Activated CD8-positive, alpha-beta memory T cell treated with anti-CD3 and anti-CD28 coated beads, Interleukin-2, amount 50 U/mL, for 1 hour (primary cell): ENCODE results near the gene LINGO4.

Source experiments
- DNase-seq: peaks from one replicate; pipeline ENCODE4 v3.0.0-alpha.2; 2020; ENCODE audit errors: extremely low read depth

Gene LINGO4

DNA sequence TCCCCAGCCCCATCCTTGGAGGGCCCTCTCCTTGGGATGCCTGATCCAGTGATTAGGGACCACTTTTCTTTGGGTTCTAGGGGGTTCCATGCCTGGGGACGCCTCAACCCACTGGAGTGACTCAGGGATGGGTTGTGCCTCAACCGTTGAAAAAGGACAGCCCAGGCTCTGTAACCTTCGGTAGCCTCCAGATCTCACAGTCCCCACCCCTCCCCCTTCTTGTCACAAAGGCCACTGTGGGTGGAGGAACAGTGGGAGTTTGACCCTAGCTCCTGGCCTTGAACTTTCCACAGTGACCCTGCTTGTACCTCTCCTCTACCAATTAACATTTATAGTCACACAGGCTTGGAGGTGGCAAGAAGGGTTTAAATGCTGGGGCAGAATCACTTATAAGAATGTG lies 29.0 kb upstream of the LINGO4 start:
- DNase-seq = no peak

- no peak for DNase-seq
Observed at GRCh38 chr1:151833172-151833900, 28.1 kb upstream of the LINGO4 start.

GRCh38 chr1:151832318-151832980 lies 27.2 kb upstream of the LINGO4 start:
- no peak for DNase-seq

- no peak for DNase-seq
Observed at GRCh38 chr1:151831605-151832004, 26.4 kb upstream of the LINGO4 start, which contains the start of gene RORC. RORC (minus strand) TSS chr1:151831802; CDS start chr1:151831764, 38 bp downstream.

DNA sequence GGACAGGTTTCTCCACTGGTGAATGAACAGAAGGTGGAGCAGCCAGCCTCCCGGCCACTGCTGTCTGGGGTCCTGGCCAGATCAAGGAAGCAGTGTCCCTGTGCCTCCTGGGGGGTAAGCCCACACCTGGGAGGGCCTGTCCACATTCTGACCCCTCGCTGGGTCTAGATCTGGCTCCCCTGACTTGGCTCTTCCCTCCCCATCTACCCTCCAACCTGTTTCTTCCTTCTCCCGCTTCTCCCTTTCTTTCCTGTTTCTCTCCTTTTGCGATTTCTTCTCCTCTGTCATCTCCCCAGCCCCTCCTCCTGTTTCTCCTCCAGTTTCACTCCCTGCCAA lies 26.0 kb upstream of the LINGO4 start:
- no peak for DNase-seq

GRCh38 chr1:151830055-151830454 lies 24.8 kb upstream of the LINGO4 start:
- DNase-seq = no peak

- no peak for DNase-seq
Observed at GRCh38 chr1:151829352-151830046, 24.3 kb upstream of the LINGO4 start.

DNA sequence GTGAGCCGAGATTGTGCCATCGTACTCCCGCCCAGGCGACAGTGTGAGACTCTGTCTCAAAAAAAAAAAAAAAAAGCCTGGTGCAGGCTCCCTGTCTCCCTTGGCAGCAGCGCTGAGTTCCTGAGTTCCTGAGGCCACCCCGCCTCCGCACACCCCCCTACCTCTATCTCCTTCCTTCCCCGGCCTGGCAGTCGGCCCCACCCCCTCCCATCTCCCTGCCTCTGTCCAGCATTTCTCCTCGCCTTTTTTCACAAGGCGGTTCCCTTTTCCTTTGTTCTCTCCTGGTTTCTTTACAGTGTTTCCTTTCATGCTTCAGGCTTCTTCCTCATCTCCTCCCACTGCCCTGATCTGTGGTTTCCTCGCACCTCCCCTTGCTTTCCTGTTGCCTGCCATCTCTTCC lies 23.7 kb upstream of the LINGO4 start:
- DNase-seq = no peak

DNA sequence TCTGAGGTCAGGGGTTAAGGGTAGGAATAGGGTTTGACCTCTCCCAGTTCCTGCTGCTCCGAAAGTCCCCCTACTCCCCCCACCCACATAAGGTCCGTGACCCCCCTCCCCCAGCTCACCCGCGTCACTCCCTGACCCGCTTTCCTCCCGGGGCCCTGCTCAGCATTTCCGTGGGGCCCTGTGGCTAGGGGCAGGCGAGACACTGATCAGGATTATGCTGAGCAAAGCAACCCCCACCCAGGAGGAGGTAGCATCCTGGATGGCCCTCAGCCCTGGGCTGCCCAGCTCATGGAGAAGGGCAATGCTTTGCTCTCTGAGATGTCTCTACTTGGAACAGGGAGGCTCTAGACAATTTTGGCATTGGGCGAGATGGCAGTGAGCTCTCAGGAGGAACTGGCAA lies 22.6 kb upstream of the LINGO4 start:
- no peak for DNase-seq

DNA sequence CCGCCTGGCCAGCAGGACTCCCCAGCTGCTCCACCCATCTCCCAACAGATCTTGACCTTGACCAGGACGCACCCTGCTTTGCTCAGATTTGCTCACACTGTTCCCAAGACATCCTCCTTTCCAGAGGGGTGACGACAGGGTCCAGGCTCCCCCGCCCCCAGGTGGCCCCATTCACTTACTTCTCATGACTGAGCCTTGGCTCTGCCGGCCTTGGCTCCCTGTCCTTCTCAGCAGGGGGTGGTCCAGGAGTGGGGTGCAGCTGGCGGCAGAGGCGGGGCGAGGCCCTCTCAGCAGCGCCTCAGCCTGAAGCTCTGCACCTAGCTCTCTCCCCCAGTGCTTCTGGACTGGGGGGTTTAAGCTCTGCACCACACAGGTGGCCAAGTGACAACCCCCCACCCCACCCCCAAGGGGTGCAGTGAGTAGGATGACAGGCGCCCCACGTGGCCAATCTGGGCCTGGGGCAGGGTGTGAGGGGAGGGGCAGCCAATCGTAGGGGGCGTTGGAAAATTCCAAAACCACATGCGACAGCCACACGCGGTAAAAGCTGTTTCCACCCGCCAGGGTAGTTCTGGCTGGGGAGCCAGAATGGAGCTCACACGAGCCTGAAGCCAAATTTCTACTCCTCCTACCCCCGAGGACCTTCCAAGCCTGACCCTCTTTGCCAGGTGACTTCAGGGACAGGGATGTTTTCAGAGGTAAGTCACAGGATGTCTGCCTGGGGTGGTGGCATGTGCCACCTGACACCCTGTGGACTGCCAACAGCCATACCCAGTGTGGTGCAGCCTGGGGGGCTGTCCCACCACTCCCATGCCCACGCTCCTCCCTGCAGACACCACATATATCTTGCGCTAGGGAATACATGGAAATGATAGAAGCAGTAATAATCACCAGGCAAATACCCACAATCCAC lies 20.8 kb upstream of the LINGO4 start:
- DNase-seq = no peak

DNA sequence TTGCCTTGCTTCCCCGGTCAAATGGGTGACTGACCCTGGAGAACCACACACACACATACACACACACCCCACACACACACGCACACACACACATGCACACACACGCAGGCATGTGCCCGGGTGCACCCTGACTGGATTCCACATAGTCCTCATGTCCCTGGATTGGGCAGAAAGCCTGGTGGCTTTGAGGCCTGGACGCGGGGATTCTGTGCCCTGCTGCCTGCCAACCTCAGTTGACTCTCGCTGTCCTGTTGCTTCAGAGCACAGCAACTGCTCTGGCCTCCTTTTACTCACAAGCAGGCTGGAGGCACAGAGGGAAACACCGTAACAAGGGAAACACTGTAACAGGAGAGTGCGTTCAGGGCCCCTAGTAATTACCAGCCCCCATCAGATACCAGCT lies 20.0 kb upstream of the LINGO4 start:
- DNase-seq = no peak

DNA sequence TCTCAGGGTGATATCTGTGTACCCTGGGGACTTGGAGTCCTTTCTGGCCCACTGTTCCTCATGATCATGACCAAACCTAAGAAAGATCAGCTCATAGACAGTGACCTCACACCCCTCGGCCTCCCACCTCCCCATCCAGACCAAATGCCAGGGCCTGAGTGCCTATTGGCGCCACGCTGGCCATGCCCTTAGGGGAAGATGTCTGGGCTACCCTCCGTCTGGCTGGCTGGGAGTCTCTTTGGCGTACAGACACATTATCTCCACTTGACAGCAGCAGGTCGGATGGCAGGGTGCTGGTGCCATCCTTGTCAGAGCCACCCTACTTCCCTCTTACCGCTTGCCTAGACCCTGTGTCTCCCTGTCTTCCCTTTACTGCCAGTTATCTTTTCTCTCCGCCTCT lies 18.0 kb upstream of the LINGO4 start:
- no peak for DNase-seq

- no peak for DNase-seq
Observed at GRCh38 chr1:151822404-151822803, 17.2 kb upstream of the LINGO4 start.

GRCh38 chr1:151820940-151821339 lies 15.7 kb upstream of the LINGO4 start:
- no peak for DNase-seq

DNA sequence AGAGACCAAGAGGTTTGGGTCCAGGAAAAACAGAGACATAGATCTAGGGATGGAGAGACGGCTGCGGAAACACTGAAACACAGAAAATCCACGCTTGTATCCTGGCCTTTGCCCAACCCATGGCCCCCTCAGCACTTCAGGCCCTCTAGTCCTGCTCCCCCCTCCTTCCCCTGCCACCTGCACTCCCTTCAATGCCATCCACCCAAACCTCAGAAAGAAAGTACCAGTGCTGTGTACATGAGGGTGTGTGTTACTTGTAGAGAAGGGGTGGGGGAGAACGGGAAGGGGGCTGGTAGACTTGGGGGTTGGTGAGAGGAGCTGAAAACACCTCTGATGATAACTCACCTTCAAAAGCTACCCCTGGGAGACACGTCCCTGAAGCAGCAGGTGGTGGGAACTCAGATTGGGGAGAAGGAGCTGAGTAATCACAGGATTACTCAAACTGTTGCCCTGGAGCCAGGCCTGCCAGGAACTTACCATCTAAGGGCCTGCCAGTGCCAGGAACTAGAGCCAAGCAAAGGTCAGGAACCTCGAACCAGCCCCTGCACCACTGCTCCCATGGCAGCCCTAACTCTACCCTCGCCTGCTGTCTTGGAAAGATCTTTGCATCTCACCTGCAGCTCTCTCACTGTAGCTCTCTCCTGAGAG lies 14.9 kb upstream of the LINGO4 start:
- DNase-seq = no peak

GRCh38 chr1:151819227-151819835 lies 14.1 kb upstream of the LINGO4 start:
- DNase-seq = no peak

- no peak for DNase-seq
Observed at GRCh38 chr1:151817353-151817730, 12.1 kb upstream of the LINGO4 start.

DNA sequence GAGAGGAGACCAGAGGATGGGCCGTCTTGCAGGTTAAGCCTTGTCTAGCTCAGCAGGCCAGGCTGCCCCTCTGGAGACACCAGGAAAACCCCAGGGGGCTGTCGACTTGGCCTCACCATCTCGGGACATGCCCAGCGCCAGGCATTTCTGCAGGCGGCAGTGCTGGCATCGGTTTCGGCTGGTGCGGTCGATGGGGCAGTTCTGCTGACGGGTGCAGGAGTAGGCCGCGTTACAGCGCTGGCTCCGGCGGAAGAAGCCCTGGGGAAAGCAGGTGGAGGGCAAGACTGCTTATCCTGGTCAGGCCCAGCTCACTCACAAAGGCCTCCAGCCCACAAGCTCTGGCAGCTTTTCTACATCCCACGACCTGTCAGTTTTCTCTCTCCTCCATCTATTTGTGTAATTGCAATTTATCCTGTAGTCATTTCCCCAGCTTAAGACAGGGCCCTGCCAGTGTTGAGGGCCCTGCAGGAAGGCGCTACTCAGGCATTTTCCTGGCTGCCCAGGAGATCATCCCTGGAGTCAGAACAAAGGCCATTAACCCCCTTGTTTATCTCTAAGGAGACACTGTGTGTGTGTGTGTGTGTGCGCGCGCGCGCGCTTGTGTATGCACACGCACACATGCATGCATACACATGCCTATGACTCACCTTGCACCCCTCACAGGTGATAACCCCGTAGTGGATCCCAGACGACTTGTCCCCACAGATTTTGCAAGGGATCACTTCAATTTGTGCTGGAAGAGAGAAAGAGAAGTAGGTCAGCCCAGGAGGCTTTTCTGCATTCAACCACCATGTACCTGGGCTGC lies 11.5 kb upstream of the LINGO4 start:
- DNase-seq = no peak

- no peak for DNase-seq
Observed at GRCh38 chr1:151815716-151816327, 10.6 kb upstream of the LINGO4 start.
